Erythroblast (primary cell): ENCODE measurements around the gene LAMP1.

Experiments
- GATA1 ChIP-seq: IDR thresholded peaks from 2 replicates; pipeline ENCODE4 v1.6.1; 2011; ENCODE audit warnings: low read depth, mild to moderate bottlenecking, control low read depth, low read length, moderate library complexity
- POLR2A ChIP-seq: IDR thresholded peaks from 2 replicates; pipeline ENCODE4 v1.6.1; 2011; ENCODE audit warnings: mild to moderate bottlenecking, low read length

DNA sequence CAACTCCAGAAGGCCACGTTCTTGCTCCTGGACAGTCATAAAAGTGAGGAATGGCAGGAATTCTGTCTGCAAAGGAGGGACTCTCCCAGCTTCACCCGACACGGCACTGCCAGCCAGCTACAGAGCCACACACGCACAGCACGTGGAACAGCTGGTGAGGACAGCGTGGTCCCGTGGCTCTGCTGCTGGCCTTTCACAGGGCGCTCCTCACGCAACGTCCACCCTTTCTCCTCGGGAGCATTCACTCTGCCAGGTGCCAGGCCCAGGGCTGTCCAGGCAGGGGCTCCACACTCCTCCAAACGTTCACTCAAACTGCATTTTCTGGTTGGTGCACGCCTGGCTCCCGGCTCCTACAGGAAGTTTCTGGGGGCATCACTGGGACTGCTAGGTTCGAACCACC is 52.5 kb downstream of the LAMP1 start:
- no peak for TF ChIP-seq POLR2A
- no peak for TF ChIP-seq GATA1
